Esophagus squamous epithelium (tissue), 5 donors: Measurements from ENCODE around the gene FALEC. TPM values are rescaled to one million over a fixed set of nuclear protein-coding genes. Genes with fewer than 3 reads are reported as not detected.

Source experiments
- DNase-seq: peaks from one replicate; lab custom pipeline; 2025; lab: John Stamatoyannopoulos, UW
- H3K27ac ChIP-seq, 4 donors: fragments of 200-600 bp; sonication (generic); one replicate each; pipeline ENCODE4 v1.5.1; 2016 to 2019; ENCODE audit warnings: mild to moderate bottlenecking in 1 of 4
- H3K27me3 ChIP-seq, 4 donors: fragments of 200-600 bp; sonication (generic); 1 replicate in 3 of 4; 2 replicates in 1 of 4; pipeline versions ENCODE4 v1.5.1 to v1.6.0; 2017 to 2021; ENCODE audit warnings: antibody characterized with exemption in 1 of 4
- H3K36me3 ChIP-seq, 3 donors: fragments of 200-600 bp; sonication (generic); one replicate each; pipeline ENCODE4 v1.5.1; 2016 to 2019
- H3K4me1 ChIP-seq, 3 donors: fragments of 200-600 bp; sonication (generic); one replicate each; pipeline ENCODE4 v1.5.1; 2017 to 2019
- H3K4me3 ChIP-seq, 4 donors: fragments of 200-600 bp; sonication (generic); 1 replicate in 3 of 4; 2 replicates in 1 of 4; pipeline ENCODE4 v1.5.1; 2016 to 2019; ENCODE audit warnings: mild to moderate bottlenecking in 2 of 4, moderate library complexity in 1 of 4
- H3K9me3 ChIP-seq, 3 donors: fragments of 200-600 bp; sonication (generic); one replicate each; pipeline ENCODE4 v1.5.1; 2016 to 2019
- CTCF ChIP-seq, 6 experiments: fragments of 450-650 bp in 4 of 6; fragments of 200-600 bp in 2 of 6; sonication (generic) in 2 of 6; IDR thresholded peaks; one replicate each; pipeline ENCODE4 v1.5.1; 2016 to 2019; ENCODE audit warnings: antibody characterized with exemption in 6 of 6, mild to moderate bottlenecking in 4 of 6, moderate library complexity in 4 of 6
- POLR2A ChIP-seq, 4 donors: fragments of 450-650 bp; IDR thresholded peaks; one replicate each; pipeline ENCODE4 v1.6.1; 2017; ENCODE audit warnings: antibody characterized with exemption in 4 of 4, mild to moderate bottlenecking in 4 of 4, moderate library complexity in 3 of 4
- WGBS, 2 donors: methylation state at CpG; one replicate each; pipeline ENCODE4 v1.1.5; 2018; 5-methylcytosine and 5-hydroxymethylcytosine counted together
- intact Hi-C: fragments of 100-400 bp; cut with DNase I; formaldehyde crosslinking; loops from one replicate; pipeline ENCODE4 v1.15.0; 2022
- total RNA-seq, 4 donors: library from RNA; depleted of rRNA; stranded (reverse); fragments of >200 nt; gene quantifications; one replicate each; pipeline ENCODE4 v1.1.0, GENCODE V29; 2016
- donor health status: DM: yes; HTN: yes; CAD: no.

The FALEC gene
- total RNA-seq, 4 donors from 2014 or later, result 3.6 TPM; not detected in 3

- Histone ChIP-seq H3K4me3 (peak overlapping the region in 3 of 4 donors; percentile 13 to 72 (median 28)), H3K27me3 (no peaks in the 10 kb centered on the region), H3K9me3 (no peaks in the 10 kb centered on the region), H3K4me1 (peaks cover 40 to 58% (median 43%) of the 10 kb centered on the region in 3 donors), H3K27ac (peak overlapping the region; percentile 46 to 100 (median 99)), H3K36me3 (peaks cover 0 to 64% (median 0%) of the 10 kb centered on the region in 3 donors)
- intact Hi-C loops, result no loop called here
- DNase-seq, result no peak
- 67% methylated on average over 3 of the region's 15 CpGs; no CpG with 5 or more reads in 1 of the 2 donors for WGBS, 2 donors
- TF ChIP-seq POLR2A (IDR thresholded peaks at IDR 0.05) (no peak), CTCF (IDR thresholded peaks at IDR 0.05) (no peak)
These were observed 42.8 kb downstream of the FALEC start for GRCh38 chr1:150558303-150558704.

DNA sequence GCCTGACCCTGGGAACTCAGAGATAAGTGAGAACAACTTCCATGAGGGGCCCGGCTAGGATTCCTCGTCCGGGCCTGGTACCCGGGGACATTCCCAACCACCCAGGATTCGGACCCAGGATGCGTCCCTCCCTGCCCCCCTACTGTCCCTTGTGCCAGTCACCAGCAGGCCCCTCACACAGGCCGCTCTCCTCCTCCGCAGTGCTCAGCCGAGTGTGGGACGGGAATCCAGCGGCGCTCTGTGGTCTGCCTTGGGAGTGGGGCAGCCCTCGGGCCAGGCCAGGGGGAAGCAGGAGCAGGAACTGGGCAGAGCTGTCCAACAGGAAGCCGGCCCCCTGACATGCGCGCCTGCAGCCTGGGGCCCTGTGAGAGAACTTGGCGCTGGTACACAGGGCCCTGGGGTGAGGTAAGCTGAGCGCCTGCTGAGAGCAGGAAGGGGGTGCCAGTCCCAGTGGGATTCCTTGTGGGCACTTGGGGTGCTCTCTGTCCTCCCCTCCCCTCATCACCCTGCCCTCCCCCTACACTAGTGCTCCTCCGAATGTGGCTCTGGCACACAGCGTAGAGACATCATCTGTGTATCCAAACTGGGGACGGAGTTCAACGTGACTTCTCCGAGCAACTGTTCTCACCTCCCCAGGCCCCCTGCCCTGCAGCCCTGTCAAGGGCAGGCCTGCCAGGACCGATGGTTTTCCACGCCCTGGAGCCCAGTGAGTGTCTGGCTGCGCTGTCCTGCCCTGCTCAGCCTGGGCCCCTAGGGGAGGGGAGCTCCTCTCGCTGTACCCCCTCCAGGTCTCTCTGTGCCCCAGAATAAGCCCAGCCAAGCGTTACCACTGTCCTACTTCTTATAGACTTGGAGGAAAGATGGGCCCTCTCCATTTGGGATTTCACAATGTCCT, 43.5 kb downstream of the FALEC start:
- 62 to 74% methylated on average over 8 to 12 of the region's 28 CpGs for WGBS, 2 donors
- Histone ChIP-seq H3K27ac (peak overlapping the region; percentile 98 to 100 (median 100)), H3K27me3 (no peaks in the 10 kb centered on the region), H3K9me3 (no peaks in the 10 kb centered on the region), H3K4me1 (peaks cover 46 to 59% (median 46%) of the 10 kb centered on the region in 3 donors), H3K36me3 (peaks cover 0 to 57% (median 0%) of the 10 kb centered on the region in 3 donors), H3K4me3 (peak overlapping the region in 3 of 4 donors; percentile 13 to 72 (median 28))
- DNase-seq, result no peak
- intact Hi-C loops, result no loop called here
- TF ChIP-seq POLR2A (IDR thresholded peaks at IDR 0.05), result no peak
- no peak for TF ChIP-seq CTCF (IDR thresholded peaks at IDR 0.05)

DNA sequence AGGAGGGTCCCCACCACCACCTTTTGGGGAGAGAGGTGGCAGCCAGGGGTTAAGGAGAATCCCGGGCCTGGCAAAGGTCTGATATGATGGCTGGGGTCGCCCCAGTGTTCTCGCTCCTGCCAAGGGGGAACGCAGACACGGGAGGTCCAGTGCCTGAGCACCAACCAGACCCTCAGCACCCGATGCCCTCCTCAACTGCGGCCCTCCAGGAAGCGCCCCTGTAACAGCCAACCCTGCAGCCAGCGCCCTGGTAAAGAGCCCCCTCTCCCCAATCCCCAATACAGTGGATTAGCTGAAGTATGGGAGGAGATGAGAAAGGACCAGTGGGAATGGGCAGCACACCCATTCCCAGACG, 44.1 kb downstream of the FALEC start:
- Histone ChIP-seq H3K27me3 (no peaks in the 10 kb centered on the region), H3K36me3 (peaks cover 0 to 51% (median 0%) of the 10 kb centered on the region in 3 donors), H3K4me1 (peaks cover 49 to 65% (median 52%) of the 10 kb centered on the region in 3 donors), H3K4me3 (peak overlapping the region in 3 of 4 donors; percentile 57 to 72 (median 63)), H3K27ac (peak overlapping the region; percentile 98 to 100 (median 100)), H3K9me3 (no peaks in the 10 kb centered on the region)
- TF ChIP-seq CTCF (IDR thresholded peaks at IDR 0.05) (no peak), POLR2A (IDR thresholded peaks at IDR 0.05) (no peak)
- DNase-seq, result no peak
- 0% methylated on average over 1 of the region's 10 CpGs for WGBS, 2 donors
- intact Hi-C loops, result loop anchor here (5.0 kb wide), 1 partner anchor 63 kb away; no protein-coding TSS in a partner anchor

GRCh38 chr1:150560011-150560438, 44.5 kb downstream of the FALEC start:
- H3K4me1 ChIP-seq, result peaks cover 53 to 69% (median 56%) of the 10 kb centered on the region in 3 donors
- peak overlapping the region; percentile 98 to 100 (median 100) for H3K27ac ChIP-seq
- peak; percentile 90 to 95 (median 92) for TF ChIP-seq CTCF (IDR thresholded peaks at IDR 0.05)
- no peak for TF ChIP-seq POLR2A (IDR thresholded peaks at IDR 0.05)
- DNase-seq, result no peak
- intact Hi-C loops, result loop anchor here (5.0 kb wide), 1 partner anchor 62 kb away; no protein-coding TSS in a partner anchor
- H3K9me3 ChIP-seq, result no peaks in the 10 kb centered on the region
- peak overlapping the region in 3 of 4 donors; percentile 57 to 72 (median 63) for H3K4me3 ChIP-seq
- WGBS, 2 donors, result 16 to 28% methylated on average over 5 to 7 of the region's 9 CpGs
- H3K36me3 ChIP-seq, result peaks cover 0 to 47% (median 0%) of the 10 kb centered on the region in 3 donors
- H3K27me3 ChIP-seq, result no peaks in the 10 kb centered on the region
